HFF-Myc (cell line): ENCODE measurements around the gene HOOK2.

Experiments
- DNase-seq: peaks from one replicate; pipeline ENCODE4 v3.0.0-alpha.2; 2011; ENCODE audit warnings: low read depth; ENCODE audit errors: extremely low read depth
- H3K4me3 ChIP-seq: replicated peaks from 2 replicates; pipeline ENCODE4 v1.5.1; 2011; ENCODE audit warnings: low read depth, mild to moderate bottlenecking, control low read depth, low read length
- CTCF ChIP-seq: IDR thresholded peaks from 2 replicates; pipeline ENCODE4 v1.5.1; 2012; ENCODE audit warnings: mild to moderate bottlenecking, low read depth, low read length, control low read depth; ENCODE audit errors: missing control alignments

HOOK2 gene

DNA sequence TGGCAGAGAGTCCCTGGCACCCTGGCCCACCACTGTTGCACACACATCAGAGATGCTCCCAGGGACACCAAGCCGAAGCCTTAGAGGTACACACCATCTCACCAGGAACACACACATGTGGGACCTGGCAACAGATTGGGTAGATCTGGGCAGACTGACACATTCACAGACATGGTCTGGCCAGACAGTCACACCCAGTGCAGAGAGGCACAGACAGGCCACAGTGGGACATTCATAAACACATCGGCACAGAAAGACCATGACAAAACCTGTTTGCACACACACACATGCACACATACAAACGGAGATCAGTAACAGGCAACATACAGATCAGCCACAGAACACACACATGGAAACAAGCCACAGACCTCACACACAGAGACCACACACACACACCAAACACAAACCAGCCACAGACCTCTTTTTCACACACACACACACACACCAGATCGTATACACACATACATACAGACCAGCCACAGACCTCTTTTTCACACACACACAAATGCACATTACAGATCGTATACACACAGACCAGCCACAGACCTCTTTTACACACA, 9.6 kb upstream of the HOOK2 start:
- no peak overlapping the region for H3K4me3 ChIP-seq
- no peak for TF ChIP-seq CTCF
- DNase-seq: no peak

DNA sequence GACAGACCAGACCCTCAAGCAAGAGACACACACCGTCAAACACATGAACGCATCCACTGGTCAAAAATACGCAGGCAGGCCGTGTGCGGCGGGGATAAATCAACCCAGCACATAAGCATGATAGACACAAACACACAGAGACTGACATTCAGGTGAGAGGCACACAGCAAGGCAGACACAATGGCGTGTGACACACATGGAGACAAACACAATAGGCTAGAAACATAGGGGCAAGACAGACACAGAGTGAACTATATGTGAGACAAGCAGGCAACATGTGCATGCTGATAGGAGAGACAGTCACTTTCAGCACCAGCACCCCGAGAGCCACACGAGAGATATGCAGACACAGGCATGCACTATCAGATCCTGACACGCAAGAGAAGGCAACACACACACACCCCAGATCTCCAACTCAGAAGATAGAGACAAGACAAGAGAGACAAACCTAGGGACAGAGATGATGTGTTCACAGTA, 9.1 kb upstream of the HOOK2 start:
- no peak for TF ChIP-seq CTCF
- no peak overlapping the region for H3K4me3 ChIP-seq
- no peak for DNase-seq

DNA sequence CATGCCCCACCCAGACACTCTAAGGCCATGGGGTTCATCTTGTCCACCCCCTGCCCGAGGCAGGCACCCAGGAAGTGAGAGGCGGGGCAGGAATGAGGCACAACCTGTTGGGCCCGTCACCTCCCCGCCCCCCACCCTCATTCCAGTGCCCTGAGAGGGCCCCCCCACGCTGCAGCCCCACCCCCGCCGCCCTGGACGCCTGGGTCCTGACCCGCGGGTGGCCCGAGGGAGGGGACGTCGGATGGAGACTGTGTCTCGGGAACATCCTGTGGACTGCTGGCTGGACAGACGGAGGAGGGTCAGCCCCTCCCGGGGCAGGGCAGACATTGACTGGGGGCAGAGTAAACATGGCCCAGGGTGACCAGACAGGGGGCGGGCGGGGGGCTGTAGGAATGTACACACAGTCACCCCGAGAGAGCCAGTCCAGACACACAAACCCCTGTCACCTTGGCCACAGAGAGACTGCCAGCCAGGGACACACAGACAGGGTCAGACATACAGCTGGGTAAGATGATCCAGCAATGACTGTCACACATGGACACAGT, 8.6 kb upstream of the HOOK2 start:
- H3K4me3 ChIP-seq: no peak overlapping the region
- no peak for TF ChIP-seq CTCF
- no peak for DNase-seq

DNA sequence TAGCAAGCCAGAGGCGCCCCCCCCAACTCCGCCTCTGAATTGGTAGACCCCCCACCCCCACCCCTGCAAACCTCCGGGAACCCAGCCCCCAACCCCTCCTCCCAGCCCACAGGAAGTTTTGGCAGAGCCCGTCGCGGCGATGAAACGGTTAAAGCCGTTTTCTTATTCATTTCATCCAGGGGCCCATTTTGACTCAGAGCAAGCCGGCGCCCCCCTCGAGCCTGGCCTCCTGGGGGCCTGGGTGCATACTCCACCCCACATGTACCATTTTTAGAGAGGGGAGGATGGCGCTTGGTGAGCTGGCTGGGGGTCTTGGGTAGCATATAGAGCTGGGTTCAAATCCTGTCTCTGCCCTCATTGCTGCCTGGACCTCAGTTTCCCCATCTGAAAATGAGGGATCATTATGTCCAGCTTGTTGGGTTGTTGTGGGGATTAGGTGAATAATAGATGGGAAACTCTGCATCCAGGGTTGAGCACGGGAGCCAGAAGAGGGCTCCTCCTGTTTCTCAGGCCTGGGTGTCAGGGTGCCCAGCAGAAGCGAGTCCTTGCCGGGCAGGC, 8.0 kb upstream of the HOOK2 start:
- no peak for TF ChIP-seq CTCF
- DNase-seq: no peak
- peak overlapping the region; percentile 41; the same call in 1 of the 2 replicates for H3K4me3 ChIP-seq

- no peak for TF ChIP-seq CTCF
- DNase-seq: no peak
- H3K4me3 ChIP-seq: peak overlapping the region; percentile 41
Observed at GRCh38 chr19:12782424-12783290, 7.3 kb upstream of the HOOK2 start.

DNA sequence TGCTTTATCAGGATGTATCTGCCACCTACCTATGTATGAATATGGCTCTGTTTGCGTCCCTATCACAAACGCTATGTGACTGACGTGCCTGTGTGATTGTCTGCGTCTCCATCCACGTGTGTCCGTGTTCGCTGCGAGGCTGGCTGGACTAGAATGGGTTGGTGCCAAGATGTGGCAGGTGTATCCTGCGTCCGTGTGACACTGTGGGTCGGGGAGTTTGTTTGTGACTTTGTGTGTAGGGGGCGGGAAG, 6.7 kb upstream of the HOOK2 start:
- no peak for TF ChIP-seq CTCF
- no peak for DNase-seq
- peak overlapping the region; percentile 41 for H3K4me3 ChIP-seq
